ENCODE measurements around the gene CLDN4.
"Not testable (repeated sequence)": the region's sequence is repeated elsewhere in the genome, so short reads cannot be mapped to it uniquely, and the experiment has no call there.

Gene CLDN4

GRCh38 chr7:73844131-73844547, 13.3 kb downstream of the CLDN4 start:
- no peak for DNase-seq (ENCODE audit: low read depth)

GRCh38 chr7:73844848-73845460, 14.2 kb downstream of the CLDN4 start:
- no peak for DNase-seq (ENCODE audit: low read depth)

- DNase-seq (ENCODE audit: low read depth), result not testable (repeated sequence)
Observed at GRCh38 chr7:73845701-73846195, 15.0 kb downstream of the CLDN4 start.

GRCh38 chr7:73847941-73848723, 17.3 kb downstream of the CLDN4 start:
- no peak for DNase-seq (ENCODE audit: low read depth)

- no peak for DNase-seq (ENCODE audit: low read depth)
Observed at GRCh38 chr7:73850781-73851207, 20.0 kb downstream of the CLDN4 start.

- DNase-seq (ENCODE audit: low read depth), result no peak
Observed at GRCh38 chr7:73851410-73852338, 20.9 kb downstream of the CLDN4 start.

- DNase-seq (ENCODE audit: low read depth), result no peak
Observed at GRCh38 chr7:73852500-73852899, 21.7 kb downstream of the CLDN4 start.

GRCh38 chr7:73856941-73857340, 26.1 kb downstream of the CLDN4 start:
- DNase-seq (ENCODE audit: low read depth), result no peak

GRCh38 chr7:73858807-73859206, 28.0 kb downstream of the CLDN4 start:
- no peak for DNase-seq (ENCODE audit: low read depth)

GRCh38 chr7:73860859-73861258, 30.1 kb downstream of the CLDN4 start, which contains the start of gene TMEM270:
Gene TMEM270 (plus strand): TSS chr7:73861159. CDS start chr7:73861195, 36 bp downstream.
- DNase-seq (ENCODE audit: low read depth), result no peak

GRCh38 chr7:73861305-73861704, 30.5 kb downstream of the CLDN4 start:
- DNase-seq (ENCODE audit: low read depth), result no peak

GRCh38 chr7:73864981-73865711, 34.4 kb downstream of the CLDN4 start:
- no peak for DNase-seq (ENCODE audit: low read depth)

- no peak for DNase-seq (ENCODE audit: low read depth)
Observed at GRCh38 chr7:73865738-73866445, 35.1 kb downstream of the CLDN4 start.

- no peak for DNase-seq (ENCODE audit: low read depth)
Observed at GRCh38 chr7:73866446-73866767, 35.6 kb downstream of the CLDN4 start.

GRCh38 chr7:73869011-73869798, 38.4 kb downstream of the CLDN4 start:
- no peak for DNase-seq (ENCODE audit: low read depth)

GRCh38 chr7:73870041-73870492, 39.3 kb downstream of the CLDN4 start:
- DNase-seq (ENCODE audit: low read depth), result no peak

GRCh38 chr7:73871163-73872011, 40.6 kb downstream of the CLDN4 start:
- DNase-seq (ENCODE audit: low read depth), result no peak

GRCh38 chr7:73872056-73872908, 41.5 kb downstream of the CLDN4 start:
- no peak for DNase-seq (ENCODE audit: low read depth)
